ENCODE results near the gene SPTBN4.
"Not testable (repeated sequence)": the region's sequence is repeated elsewhere in the genome, so short reads cannot be mapped to it uniquely, and the experiment has no call there.

SPTBN4 gene

DNA sequence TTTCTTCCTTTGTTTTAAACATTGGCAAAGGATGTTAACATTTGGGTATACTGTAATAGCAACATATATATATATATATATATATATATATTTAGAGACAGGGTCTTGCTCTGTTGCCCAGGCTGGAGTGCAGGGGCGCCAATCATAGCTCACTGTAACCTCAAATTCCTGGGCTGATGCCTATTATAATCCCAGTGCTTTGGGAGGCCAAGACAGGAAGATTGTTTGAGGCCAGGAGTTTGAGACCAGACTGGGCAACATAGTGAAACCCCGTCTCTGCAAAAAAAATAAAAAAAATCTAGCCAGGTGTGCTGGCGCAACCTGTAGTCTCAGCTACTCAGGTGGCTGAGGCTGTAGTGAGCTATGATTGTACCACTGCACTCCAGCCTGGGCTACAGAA, 6.6 kb upstream of the SPTBN4 start:
- Histone ChIP-seq H3K27me3 (ENCODE audit: control insufficient read depth in 1 of 2, insufficient read depth in 1 of 2, low read length in 2 of 2) (no peaks in the 10 kb centered on the region), H3K9ac (ENCODE audit: low read length) (no peak overlapping the region), H2BK120ac (ENCODE audit: low read depth, low read length) (no peak overlapping the region), H2BK5ac (ENCODE audit: low read depth, low read length, poor library complexity, severe bottlenecking) (no peak overlapping the region), H3K4me2 (ENCODE audit: low read length, poor library complexity, severe bottlenecking) (no peak overlapping the region), H3K36me3 (ENCODE audit: control insufficient read depth in 1 of 2, insufficient read depth in 2 of 2, low read depth in 1 of 2, low read length in 2 of 2) (peaks cover 12 to 23% of the 10 kb centered on the region in 2 experiments), H3K27ac (ENCODE audit: low read length, poor library complexity, severe bottlenecking) (no peak overlapping the region), H3K18ac (ENCODE audit: low read depth in 1 of 2, low read length in 2 of 2) (no peak overlapping the region), H3K23ac (ENCODE audit: low read length in 2 of 2) (no peak overlapping the region), H3K4me3 (ENCODE audit: insufficient read depth in 1 of 2, low read depth in 1 of 2, low read length in 2 of 2) (no peak overlapping the region), H2BK15ac (ENCODE audit: low read depth, poor library complexity, severe bottlenecking) (no peak overlapping the region), H3K9me3 (ENCODE audit: control insufficient read depth, low read length) (no peaks in the 10 kb centered on the region), H4K8ac (ENCODE audit: low read length) (no peak overlapping the region), H3K79me1 (replicated peaks; ENCODE audit: low read length, poor library complexity, severe bottlenecking) (peaks cover 11% of the 10 kb centered on the region), H3K4ac (ENCODE audit: low read depth in 1 of 2, low read length in 2 of 2) (no peak overlapping the region), H3K4me1 (ENCODE audit: control insufficient read depth, insufficient read depth, low read depth, low read length) (peaks cover 8% of the 10 kb centered on the region), H4K91ac (ENCODE audit: low read length) (no peak overlapping the region), H2BK12ac (ENCODE audit: low read length in 2 of 2) (no peak overlapping the region), H2AK5ac (ENCODE audit: low read length, severe bottlenecking) (no peak overlapping the region), H3K14ac (ENCODE audit: low read length in 2 of 2) (no peak overlapping the region), H2AFZ (ENCODE audit: low read depth, low read length) (no peak overlapping the region)
- DNase-seq: no peak
- 100% methylated on average over 3 of the region's 3 CpGs for WGBS

DNA sequence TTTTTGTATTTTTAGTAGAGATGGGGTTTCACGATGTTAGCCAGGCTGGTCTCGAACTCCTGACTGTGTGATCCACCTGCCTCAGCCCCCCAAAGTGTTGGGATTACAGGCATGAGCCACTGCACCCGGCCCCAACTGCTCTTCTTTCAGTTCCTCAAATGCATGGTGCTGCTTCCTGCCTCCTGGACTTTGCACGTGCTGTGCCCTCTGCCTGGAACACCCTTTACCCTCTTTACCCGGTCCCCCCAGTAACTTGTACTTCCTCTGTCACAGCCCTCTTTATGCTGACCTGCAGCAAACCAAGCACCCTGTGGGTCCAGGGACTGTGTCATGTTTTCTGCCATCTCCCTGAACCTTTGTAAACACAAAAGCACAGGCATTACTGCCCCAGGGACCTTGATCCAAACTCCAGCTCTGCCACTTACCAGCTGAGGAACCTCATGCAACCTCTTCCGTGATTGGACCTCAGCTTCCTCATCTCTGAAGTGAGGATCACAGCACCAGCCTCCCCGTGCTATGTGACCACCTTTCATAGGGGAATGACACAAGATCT, 5.1 kb upstream of the SPTBN4 start:
- H3K27me3 ChIP-seq (ENCODE audit: control insufficient read depth in 1 of 2, insufficient read depth in 1 of 2, low read length in 2 of 2): peaks cover 0 to 6% of the 10 kb centered on the region in 2 experiments
- H4K8ac ChIP-seq (ENCODE audit: low read length): no peak overlapping the region
- no peak overlapping the region for H2AK5ac ChIP-seq (ENCODE audit: low read length, severe bottlenecking)
- no peak overlapping the region for H3K27ac ChIP-seq (ENCODE audit: low read length, poor library complexity, severe bottlenecking)
- H3K14ac ChIP-seq (ENCODE audit: low read length in 2 of 2): no peak overlapping the region
- WGBS: 87% methylated on average over 7 of the region's 7 CpGs
- H2BK120ac ChIP-seq (ENCODE audit: low read depth, low read length): no peak overlapping the region
- no peak overlapping the region for H2AFZ ChIP-seq (ENCODE audit: low read depth, low read length)
- H2BK15ac ChIP-seq (ENCODE audit: low read depth, poor library complexity, severe bottlenecking): no peak overlapping the region
- H3K36me3 ChIP-seq (ENCODE audit: control insufficient read depth in 1 of 2, insufficient read depth in 2 of 2, low read depth in 1 of 2, low read length in 2 of 2): peaks cover 12% of the 10 kb centered on the region in 2 experiments
- peaks cover 17% of the 10 kb centered on the region for H3K4me1 ChIP-seq (ENCODE audit: control insufficient read depth, insufficient read depth, low read depth, low read length)
- no peak overlapping the region for H3K4ac ChIP-seq (ENCODE audit: low read depth in 1 of 2, low read length in 2 of 2)
- no peak overlapping the region for H3K9ac ChIP-seq (ENCODE audit: low read length)
- DNase-seq: no peak
- H3K9me3 ChIP-seq (ENCODE audit: control insufficient read depth, low read length): no peaks in the 10 kb centered on the region
- no peak overlapping the region for H4K91ac ChIP-seq (ENCODE audit: low read length)
- H2BK5ac ChIP-seq (ENCODE audit: low read depth, low read length, poor library complexity, severe bottlenecking): no peak overlapping the region
- H2BK12ac ChIP-seq (ENCODE audit: low read length in 2 of 2): no peak overlapping the region
- no peak overlapping the region for H3K4me3 ChIP-seq (ENCODE audit: insufficient read depth in 1 of 2, low read depth in 1 of 2, low read length in 2 of 2)
- no peak overlapping the region for H3K18ac ChIP-seq (ENCODE audit: low read depth in 1 of 2, low read length in 2 of 2)
- peaks cover 11% of the 10 kb centered on the region for H3K79me1 ChIP-seq (replicated peaks; ENCODE audit: low read length, poor library complexity, severe bottlenecking)
- peak overlapping the region in 1 of 2 experiments; percentile 16 for H3K23ac ChIP-seq (ENCODE audit: low read length in 2 of 2)
- H3K4me2 ChIP-seq (ENCODE audit: low read length, poor library complexity, severe bottlenecking): no peak overlapping the region

DNA sequence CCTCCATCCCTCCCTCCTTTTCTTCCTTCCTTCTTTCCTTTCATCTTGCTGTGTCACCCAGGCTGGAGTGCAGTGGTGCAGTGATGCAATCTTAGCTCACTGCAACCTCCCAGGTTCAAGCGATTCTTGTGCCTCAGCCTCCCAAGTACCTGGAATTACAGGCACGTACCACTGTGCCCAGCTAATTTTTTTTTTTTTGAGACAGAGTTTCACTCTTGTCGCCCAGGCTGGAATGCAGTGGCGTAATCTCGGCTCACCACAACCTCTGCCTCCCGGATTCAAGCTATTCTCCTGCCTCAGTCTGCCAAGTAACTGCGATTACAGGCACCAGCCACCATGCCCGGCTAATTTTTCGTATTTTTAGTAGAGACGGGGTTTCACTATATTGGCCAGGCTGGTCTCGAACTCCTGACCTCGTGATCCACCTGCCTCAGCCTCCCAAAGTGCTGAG, 3.2 kb upstream of the SPTBN4 start:
- not testable (repeated sequence) for H3K27me3 ChIP-seq (ENCODE audit: control insufficient read depth in 1 of 2, insufficient read depth in 1 of 2, low read length in 2 of 2)

DNA sequence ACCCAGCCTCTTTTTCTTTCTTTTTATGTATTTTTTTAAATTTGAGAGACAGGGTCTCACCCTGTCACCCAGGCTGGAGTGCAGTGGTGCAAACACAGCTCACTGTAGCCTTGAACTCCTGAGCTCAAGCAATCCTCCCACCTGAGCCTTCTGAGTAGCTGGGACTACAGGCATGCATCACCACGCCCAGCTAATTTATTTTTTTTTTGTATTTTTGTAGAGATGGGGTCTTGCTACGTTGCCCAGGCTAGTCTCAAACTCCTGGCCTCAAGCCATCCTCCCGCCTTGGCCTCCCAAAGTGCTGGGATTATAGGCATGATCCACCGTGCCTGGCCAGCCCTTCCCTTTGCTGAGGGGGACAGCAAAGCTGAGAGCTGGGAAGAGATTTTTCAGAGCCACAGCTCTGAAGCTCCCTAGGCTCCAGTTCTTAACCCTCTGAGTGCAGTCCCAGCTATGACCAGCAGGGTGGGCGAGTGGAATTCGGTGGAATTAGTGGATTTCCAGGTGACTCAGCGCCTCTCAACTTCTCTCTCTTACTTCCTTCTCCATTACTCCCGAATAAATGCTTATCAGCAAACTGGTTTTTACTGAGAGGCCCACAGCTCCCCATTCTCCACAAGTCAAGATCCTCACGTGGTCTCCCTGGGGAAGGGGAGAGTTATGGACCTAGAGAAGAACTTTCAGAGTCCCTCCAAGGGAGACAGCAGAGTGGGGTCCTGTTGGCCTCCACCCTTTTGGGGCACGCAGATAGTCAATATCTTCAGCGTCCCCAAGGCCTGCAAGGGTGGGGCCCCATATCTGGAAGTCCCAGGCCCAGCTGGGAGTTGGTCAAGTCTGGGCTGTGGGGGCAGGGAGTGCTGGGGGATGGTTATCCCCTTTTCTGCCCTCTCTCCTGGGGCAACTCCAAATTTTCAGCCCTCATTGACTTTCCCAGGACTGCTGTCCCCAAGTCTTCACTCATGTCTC, 2.5 kb upstream of the SPTBN4 start:
- Histone ChIP-seq H3K18ac (ENCODE audit: low read depth in 1 of 2, low read length in 2 of 2) (peak overlapping the region; percentile 61 to 99), H3K27ac (ENCODE audit: low read length, poor library complexity, severe bottlenecking) (peak overlapping the region; percentile 75), H2BK15ac (ENCODE audit: low read depth, poor library complexity, severe bottlenecking) (no peak overlapping the region), H3K36me3 (ENCODE audit: control insufficient read depth in 1 of 2, insufficient read depth in 2 of 2, low read depth in 1 of 2, low read length in 2 of 2) (no peaks in the 10 kb centered on the region), H4K8ac (ENCODE audit: low read length) (no peak overlapping the region), H2AFZ (ENCODE audit: low read depth, low read length) (no peak overlapping the region), H3K9ac (ENCODE audit: low read length) (peak overlapping the region; percentile 91), H2AK5ac (ENCODE audit: low read length, severe bottlenecking) (peak overlapping the region; percentile 96), H4K91ac (ENCODE audit: low read length) (peak overlapping the region; percentile 69), H2BK5ac (ENCODE audit: low read depth, low read length, poor library complexity, severe bottlenecking) (no peak overlapping the region), H3K4me2 (ENCODE audit: low read length, poor library complexity, severe bottlenecking) (peak overlapping the region; percentile 72), H3K4ac (ENCODE audit: low read depth in 1 of 2, low read length in 2 of 2) (peak overlapping the region; percentile 49 to 64), H3K79me1 (replicated peaks; ENCODE audit: low read length, poor library complexity, severe bottlenecking) (peaks cover 9% of the 10 kb centered on the region), H3K14ac (ENCODE audit: low read length in 2 of 2) (no peak overlapping the region), H3K23ac (ENCODE audit: low read length in 2 of 2) (no peak overlapping the region), H2BK120ac (ENCODE audit: low read depth, low read length) (no peak overlapping the region), H3K9me3 (ENCODE audit: control insufficient read depth, low read length) (no peaks in the 10 kb centered on the region), H3K4me1 (ENCODE audit: control insufficient read depth, insufficient read depth, low read depth, low read length) (peaks cover 22% of the 10 kb centered on the region), H2BK12ac (ENCODE audit: low read length in 2 of 2) (peak overlapping the region in 1 of 2 experiments; percentile 33), H3K4me3 (ENCODE audit: insufficient read depth in 1 of 2, low read depth in 1 of 2, low read length in 2 of 2) (peak overlapping the region in 1 of 2 experiments; percentile 83), H3K27me3 (ENCODE audit: control insufficient read depth in 1 of 2, insufficient read depth in 1 of 2, low read length in 2 of 2) (peaks cover 0 to 9% of the 10 kb centered on the region in 2 experiments)
- 45% methylated on average over 9 of the region's 11 CpGs for WGBS
- DNase-seq: peak; percentile 92

More for the DNA sequence above, 3.2 kb upstream of the SPTBN4 start:
- not testable (repeated sequence) for H3K27ac ChIP-seq (ENCODE audit: low read length, poor library complexity, severe bottlenecking); H3K14ac ChIP-seq (ENCODE audit: low read length in 2 of 2); H3K79me1 ChIP-seq (replicated peaks; ENCODE audit: low read length, poor library complexity, severe bottlenecking); H2BK5ac ChIP-seq (ENCODE audit: low read depth, low read length, poor library complexity, severe bottlenecking); H3K18ac ChIP-seq (ENCODE audit: low read depth in 1 of 2, low read length in 2 of 2); H2BK12ac ChIP-seq (ENCODE audit: low read length in 2 of 2); H2AK5ac ChIP-seq (ENCODE audit: low read length, severe bottlenecking); H4K91ac ChIP-seq (ENCODE audit: low read length); H3K36me3 ChIP-seq (ENCODE audit: control insufficient read depth in 1 of 2, insufficient read depth in 2 of 2, low read depth in 1 of 2, low read length in 2 of 2); H3K23ac ChIP-seq (ENCODE audit: low read length in 2 of 2); H2BK15ac ChIP-seq (ENCODE audit: low read depth, poor library complexity, severe bottlenecking); H3K4ac ChIP-seq (ENCODE audit: low read depth in 1 of 2, low read length in 2 of 2); H4K8ac ChIP-seq (ENCODE audit: low read length); H2BK120ac ChIP-seq (ENCODE audit: low read depth, low read length); H3K9me3 ChIP-seq (ENCODE audit: control insufficient read depth, low read length); H2AFZ ChIP-seq (ENCODE audit: low read depth, low read length); H3K4me2 ChIP-seq (ENCODE audit: low read length, poor library complexity, severe bottlenecking)
- DNase-seq: peak; percentile 38
- 81% methylated on average over 10 of the region's 12 CpGs for WGBS
- H3K9ac ChIP-seq (ENCODE audit: low read length): peak overlapping the region; percentile 91
- H3K4me1 ChIP-seq (ENCODE audit: control insufficient read depth, insufficient read depth, low read depth, low read length): peaks cover 22% of the 10 kb centered on the region
- H3K4me3 ChIP-seq (ENCODE audit: insufficient read depth in 1 of 2, low read depth in 1 of 2, low read length in 2 of 2): peak overlapping the region in 1 of 2 experiments; percentile 83
